Sciatic nerve (tissue), 2 donors: ENCODE measurements around the gene FLT3. TPM values are rescaled to one million over a fixed set of nuclear protein-coding genes. Genes with fewer than 3 reads are reported as not detected.

ENCODE experiments used
- ATAC-seq: fragments of 200-7000 bp; cut with Tn5 transposase; one replicate; pipeline ENCODE4 v1.9.1; 2020; ENCODE audit warnings: mild to moderate bottlenecking, moderate library complexity
- DNase-seq: peaks from one replicate; pipeline ENCODE4 v3.0.0-alpha.2; 2020; ENCODE audit warnings: low spot score
- intact Hi-C: fragments of 100-400 bp; cut with DNase I; formaldehyde crosslinking; loops from one replicate; pipeline ENCODE4 v1.14.2; 2022
- total RNA-seq: library from RNA; stranded (reverse); fragmentation: NEBNext Ultra II Directional; extraction: Animal tissue kit (Norgen Biotek cat#: 25700); gene quantifications from one replicate; pipeline ENCODE4 v1.2.1, GENCODE V29; 2021
- donor health status: DM: no; HTN: no; CAD: no.
- donor health status: DM: no; HTN: no; CAD: no.

Gene FLT3
- total RNA-seq, 1 donor from 2014 or later: 0.22 TPM

DNA sequence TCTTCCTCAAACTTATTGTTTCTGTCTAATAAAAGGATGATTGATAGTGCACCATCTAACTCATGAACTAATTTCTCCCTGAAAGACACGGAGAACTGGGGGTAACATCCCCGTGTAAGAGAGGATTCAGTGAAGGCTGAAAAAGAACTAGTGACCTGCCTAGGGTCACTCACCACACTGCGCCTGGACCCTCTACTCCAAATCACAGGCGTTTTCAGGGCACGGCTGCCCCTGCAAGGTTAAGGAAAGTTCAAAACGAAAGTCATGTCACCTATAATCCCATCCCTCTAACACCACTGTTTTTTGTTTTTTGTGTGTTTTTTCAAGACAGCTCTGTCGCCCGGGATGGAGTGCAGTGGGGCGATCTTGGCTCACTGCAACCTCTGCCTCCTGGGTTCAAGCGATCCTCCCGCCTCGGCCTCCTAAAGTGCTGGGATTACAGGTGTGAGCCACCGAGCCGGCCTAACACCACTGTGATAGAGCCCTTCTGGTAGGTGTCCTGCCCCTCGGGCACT lies 120.6 kb downstream of the FLT3 start:
- DNase-seq (no peak), ATAC-seq (no peak)
- intact Hi-C loops: loop anchor here (5.0 to 10.0 kb wide), 2 partner anchors 148 to 615 kb away; no protein-coding TSS in a partner anchor

- intact Hi-C loops: loop anchor here (10.0 kb wide), 1 partner anchor 614 kb away; no protein-coding TSS in a partner anchor
- no peak for ATAC-seq
- DNase-seq: no peak
These were observed 121.3 kb downstream of the FLT3 start for GRCh38 chr13:27979001-27979643.

DNA sequence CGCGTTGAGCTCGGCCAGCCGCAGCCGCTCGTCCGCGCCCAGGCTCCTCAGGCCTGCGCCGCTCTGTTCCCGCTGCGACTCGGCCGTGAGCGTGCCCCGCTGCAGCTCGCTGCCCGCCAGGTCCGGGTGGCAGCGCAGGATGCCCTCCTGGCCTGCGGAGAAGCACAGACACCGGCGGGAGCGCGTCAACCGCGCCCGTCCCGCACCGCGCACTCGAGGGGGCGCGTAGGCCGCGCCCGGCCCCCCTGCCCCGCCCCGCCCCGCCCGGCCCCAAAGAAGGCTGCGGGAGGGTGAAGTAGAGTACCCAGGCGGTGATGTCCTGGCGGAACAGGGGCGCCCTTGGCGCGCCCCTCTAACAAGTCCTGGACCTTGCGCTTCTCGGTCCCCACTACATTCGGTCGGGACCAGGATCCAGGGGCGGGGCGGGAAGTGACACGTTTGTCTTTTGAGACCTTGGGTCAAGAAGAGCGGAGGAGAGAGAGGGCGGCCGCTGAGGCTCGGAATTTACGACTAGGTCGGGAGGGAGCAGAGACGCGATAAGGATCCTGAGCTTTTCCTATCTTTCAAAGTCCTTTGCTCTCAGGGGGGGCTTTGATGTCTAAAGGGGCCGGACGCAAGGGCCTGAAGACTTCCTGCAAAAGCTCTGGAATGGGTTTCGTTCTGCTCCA lies 121.9 kb downstream of the FLT3 start:
- ATAC-seq: no peak
- intact Hi-C loops: loop anchor here (10.0 kb wide), 1 partner anchor 614 kb away; no protein-coding TSS in a partner anchor
- DNase-seq: no peak

GRCh38 chr13:27977476-27978300 lies 122.7 kb downstream of the FLT3 start:
- intact Hi-C loops: loop anchor here (10.0 kb wide), 1 partner anchor 613 kb away; no protein-coding TSS in a partner anchor
- DNase-seq (no peak), ATAC-seq (no peak)

DNA sequence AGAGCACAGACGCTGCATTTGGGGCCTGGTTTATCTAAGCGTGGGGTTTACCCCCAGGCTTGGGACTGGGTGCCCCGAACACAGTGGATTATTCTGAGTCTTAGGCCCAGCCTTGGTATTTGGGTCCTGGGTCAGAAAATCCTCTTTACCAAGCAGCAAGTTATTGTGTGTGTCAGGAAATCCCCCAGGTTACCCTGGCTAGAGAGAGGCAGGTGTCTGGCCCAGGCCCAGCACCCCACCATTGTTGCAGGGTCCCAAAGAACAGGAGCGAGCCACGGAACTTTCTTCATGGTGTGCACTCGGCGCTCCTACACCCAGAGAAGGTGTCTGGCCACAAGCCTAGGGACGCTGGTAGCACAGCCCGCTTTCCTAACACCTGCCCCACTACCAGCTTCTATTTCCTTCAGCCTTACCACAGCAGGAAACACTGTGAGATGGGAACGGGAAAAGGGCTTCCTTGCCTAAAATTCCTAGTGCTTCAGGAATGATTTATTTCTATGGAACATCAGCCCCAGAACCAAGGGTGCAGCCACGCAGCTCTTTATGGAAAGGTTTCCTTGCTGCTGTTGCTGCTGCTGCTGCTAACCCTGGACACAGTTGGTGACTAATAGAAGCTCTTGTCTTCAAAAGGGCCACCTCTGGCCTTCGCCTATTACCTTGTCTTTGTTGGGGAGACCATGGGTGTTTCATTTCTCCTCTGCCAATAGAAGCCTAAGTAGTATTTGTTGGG lies 123.8 kb downstream of the FLT3 start:
- DNase-seq: no peak
- intact Hi-C loops: loop anchor here (10.0 kb wide), 1 partner anchor 612 kb away; no protein-coding TSS in a partner anchor
- no peak for ATAC-seq

DNA sequence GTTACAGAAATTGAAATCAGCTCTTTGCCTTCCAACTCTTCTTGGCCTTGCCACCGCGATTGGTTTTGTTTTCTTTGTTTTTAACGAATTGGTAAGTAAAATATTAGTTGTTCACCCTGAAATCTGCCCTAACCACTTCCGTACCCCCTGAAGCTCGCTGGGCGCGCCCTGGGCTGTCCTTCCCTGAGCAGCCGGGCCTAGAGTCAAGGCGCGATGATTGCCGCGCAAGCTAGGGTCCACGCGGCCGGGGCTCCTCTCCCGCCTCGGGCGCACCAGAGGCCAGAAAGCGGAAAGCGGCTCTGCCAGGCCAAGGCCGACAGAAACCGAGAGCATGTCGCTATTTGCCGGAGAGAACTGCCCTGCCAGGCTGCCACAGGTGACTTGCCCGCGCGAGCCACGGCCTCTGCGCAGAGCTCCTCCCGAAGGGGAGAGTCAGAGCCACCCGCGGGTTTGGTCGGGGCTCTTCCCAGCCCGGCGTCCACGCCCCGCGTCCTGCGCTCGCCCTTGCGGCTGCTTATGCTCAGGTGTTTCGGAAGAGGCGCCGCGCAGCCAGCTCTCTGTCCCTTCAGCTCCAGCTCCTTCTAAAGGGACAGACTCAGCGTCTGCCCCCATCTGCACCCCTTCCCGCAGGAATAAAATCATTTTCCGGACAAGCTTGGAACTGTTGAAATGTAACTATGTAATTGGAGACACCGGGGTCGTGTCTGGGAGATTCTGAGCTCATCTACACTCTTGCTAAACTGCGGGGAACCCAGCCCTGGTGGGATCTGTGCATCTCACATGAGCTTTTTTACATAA lies 124.6 kb downstream of the FLT3 start:
- intact Hi-C loops: loop anchor here (10.0 kb wide), 1 partner anchor 611 kb away; no protein-coding TSS in a partner anchor
- ATAC-seq (no peak), DNase-seq (no peak)

DNA sequence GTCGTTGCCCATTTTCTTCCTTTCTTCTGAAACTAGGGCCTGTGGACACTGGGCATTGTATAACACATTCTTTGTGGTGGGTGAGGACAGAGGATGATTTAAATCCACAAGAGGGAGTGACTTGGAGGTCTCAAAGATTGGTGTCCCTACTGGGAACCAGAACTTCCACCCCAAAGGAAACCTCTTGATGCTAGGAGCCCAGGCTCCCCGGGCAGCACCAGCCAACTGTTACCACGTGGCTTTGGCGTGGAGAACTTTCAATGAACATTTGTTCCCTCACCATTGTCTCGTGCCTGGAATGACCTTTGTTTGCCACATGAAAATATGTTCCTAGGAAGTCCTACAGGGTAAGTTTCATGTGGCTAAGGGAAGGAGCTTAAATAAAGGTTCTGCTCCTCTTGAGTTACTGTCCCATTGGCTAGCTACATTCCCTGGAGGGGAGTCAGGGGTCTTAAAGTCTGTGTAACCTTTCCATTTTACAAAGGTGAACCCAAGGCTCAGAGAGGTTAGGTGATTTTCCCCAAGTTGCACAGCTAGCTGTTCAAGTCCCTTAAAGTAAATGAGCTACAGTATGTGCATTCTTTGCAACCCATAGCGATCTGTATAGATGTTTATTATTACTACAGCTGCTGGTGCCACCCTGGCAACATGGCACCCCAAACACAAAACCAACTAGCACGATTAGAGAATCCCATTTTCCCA lies 126.3 kb downstream of the FLT3 start:
- intact Hi-C loops: loop anchor here (10.0 kb wide), 1 partner anchor 609 kb away; no protein-coding TSS in a partner anchor
- ATAC-seq (no peak), DNase-seq (no peak)

DNA sequence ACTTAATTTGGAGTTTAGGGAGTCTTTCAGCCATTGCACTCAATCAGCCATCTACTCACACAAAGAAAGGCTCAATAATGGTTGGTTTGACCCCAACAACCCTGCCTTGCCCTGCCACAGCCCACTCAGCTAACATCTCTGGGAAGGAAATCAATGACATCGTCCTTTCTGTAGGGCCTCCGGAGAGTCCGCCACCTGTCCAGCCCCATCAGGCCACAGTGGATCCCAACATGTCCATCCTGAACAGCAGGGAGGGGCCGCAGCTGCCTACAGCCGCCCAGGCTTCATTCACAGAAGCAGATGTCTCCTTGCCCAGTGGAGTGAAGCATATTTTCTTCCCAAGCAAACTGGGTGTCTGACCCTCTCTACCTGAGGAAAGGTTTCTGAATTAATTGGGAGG lies 127.1 kb downstream of the FLT3 start:
- intact Hi-C loops: loop anchor here (10.0 kb wide), 1 partner anchor 608 kb away; no protein-coding TSS in a partner anchor
- ATAC-seq: no peak
- no peak for DNase-seq

- DNase-seq: no peak
- no peak for ATAC-seq
- intact Hi-C loops: loop anchor here (10.0 kb wide), 1 partner anchor 608 kb away; no protein-coding TSS in a partner anchor
These were observed 127.9 kb downstream of the FLT3 start for GRCh38 chr13:27972478-27972820.

GRCh38 chr13:27971776-27972477 lies 128.4 kb downstream of the FLT3 start:
- DNase-seq (no peak), ATAC-seq (no peak)
- intact Hi-C loops: loop anchor here (10.0 kb wide), 1 partner anchor 607 kb away; no protein-coding TSS in a partner anchor

- ATAC-seq: no peak
- intact Hi-C loops: loop anchor here (10.0 kb wide), 1 partner anchor 606 kb away; no protein-coding TSS in a partner anchor
- DNase-seq: no peak
These were observed 129.1 kb downstream of the FLT3 start for GRCh38 chr13:27971236-27971645.

DNA sequence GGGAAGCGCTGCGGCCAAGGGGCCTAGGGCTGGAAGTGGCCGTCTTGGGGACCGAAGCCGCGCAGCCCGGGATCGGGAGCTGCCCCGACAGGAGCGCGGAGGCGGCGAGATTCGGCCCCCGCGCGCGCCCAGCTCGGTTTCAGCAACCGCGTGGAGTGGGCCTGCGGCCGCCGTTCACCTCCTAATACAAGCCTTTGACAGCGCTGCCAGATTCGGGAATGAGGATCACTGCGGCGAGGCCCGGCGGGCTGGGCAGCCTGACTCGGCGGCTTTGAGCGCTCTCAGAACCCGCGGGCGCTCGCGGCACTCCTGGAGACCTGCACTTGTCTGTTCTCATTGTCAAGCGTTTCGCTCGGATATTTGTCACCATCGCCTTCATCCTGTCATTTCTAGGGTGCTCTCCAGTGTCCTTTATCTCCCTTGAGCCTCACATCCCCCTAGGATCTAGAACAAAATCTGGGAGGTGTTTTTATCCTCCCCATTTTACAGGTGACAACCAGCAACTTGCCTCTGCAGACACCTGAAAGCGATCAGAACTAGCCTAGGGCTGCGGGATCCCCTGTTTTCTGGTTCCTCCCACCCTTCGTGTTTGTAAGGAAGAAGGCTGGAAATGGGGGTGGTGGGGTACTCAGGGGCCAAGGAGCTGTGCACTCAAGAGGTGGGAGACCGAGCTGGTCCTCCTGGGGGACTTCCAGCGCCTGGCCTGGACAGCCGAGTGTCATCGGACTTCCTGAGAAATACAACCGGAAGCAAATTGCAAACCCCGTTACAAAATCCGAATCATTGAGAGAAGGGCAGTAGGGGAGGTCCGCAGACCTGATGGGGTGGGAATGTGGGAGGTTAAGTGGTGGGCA lies 129.8 kb downstream of the FLT3 start:
- intact Hi-C loops: loop anchor here (10.0 kb wide), 1 partner anchor 606 kb away; no protein-coding TSS in a partner anchor
- ATAC-seq (no peak), DNase-seq (no peak)

DNA sequence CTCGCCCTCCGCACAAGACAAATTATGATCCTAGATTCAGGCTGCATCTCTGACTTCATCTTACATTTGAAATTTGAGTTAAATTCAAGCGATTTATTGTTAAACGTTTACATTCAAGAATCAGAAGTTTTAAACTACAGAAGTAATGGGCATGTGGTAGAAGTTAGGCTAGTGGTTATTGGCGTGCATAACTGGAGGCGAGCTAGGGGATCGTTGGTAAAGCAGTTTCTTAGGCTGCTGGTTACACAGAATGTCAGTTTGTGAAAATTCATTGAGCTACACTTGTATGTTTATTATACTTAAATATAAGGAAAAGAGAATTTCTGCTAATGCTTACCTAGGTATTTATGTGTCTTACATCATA lies 130.5 kb downstream of the FLT3 start:
- ATAC-seq: no peak
- DNase-seq: no peak
- intact Hi-C loops: loop anchor here (10.0 kb wide), 1 partner anchor 605 kb away; no protein-coding TSS in a partner anchor

DNA sequence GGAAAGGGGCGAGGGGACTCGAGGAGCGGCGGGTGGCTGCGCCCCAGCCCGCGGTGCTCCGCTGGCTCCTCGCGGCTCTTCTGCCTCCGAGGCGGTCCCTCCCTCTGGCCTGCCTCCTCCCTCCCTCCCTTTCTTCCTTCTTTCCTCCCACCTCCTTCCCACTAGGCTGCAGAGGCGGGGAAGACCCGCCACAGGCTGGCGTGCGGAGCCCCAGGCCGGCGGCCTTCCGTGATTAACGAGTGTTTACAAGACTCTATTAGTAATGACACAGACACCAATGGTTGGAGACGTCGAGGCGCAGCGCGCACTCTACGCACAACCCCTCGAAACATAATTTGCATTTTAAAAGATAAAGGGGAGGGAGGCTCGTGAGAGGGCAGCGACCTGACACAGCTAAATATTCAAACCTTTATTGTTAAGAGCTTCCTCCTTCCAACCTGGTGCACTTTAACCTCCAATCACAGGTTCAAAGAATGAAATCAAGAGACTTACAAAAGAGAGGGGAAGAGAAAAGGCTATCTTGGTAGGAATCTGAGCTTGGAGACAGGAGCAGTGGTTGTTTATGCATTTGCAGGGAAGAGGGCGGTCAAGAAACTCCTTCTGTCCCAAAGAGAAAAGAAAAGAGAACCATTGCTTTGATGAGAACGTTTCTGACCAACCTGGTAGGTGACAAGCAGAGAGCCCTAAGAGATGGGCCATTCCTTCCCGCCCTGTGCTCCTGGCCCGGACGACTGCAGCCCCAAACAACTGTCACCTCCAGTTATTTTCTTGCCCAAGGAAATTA lies 131.1 kb downstream of the FLT3 start, which contains the start of gene CDX2:
Gene CDX2 (minus strand): TSS at position 234 of the 784 bp plus-strand sequence. CDS start 309 bp downstream, outside the sequence.
- ATAC-seq (no peak), DNase-seq (no peak)
- intact Hi-C loops: no loop called here
